Panc1 (cell line): ENCODE data around the gene MICALL2. TPM values are rescaled to one million over a fixed set of nuclear protein-coding genes. Genes with fewer than 3 reads are reported as not detected.

Experiments
- ATAC-seq: fragments of 200-7000 bp; cut with Tn5 transposase; 2 replicates; pipeline ENCODE4 v1.9.1; 2020; ENCODE audit warnings: mild to moderate bottlenecking, moderate library complexity
- BruUV-seq: library from RNA; stranded (reverse); fragments of 400-500 nt; replicated peaks from 2 replicates; lab custom pipeline; 2021; lab: Mats Ljungman, UMichigan
- CTCF ChIA-PET: fragments of 300-600 bp; sonication (Branson Sonifier 250); formaldehyde crosslinking; loops from one replicate; lab custom pipeline; 2022; ENCODE audit warnings: antibody characterized with exemption; lab: Charles Lee
- POLR2A ChIA-PET: fragments of 300-600 bp; sonication (Branson Sonifier 250); formaldehyde crosslinking; loops from one replicate; lab custom pipeline; 2022; ENCODE audit warnings: antibody characterized with exemption; lab: Charles Lee
- DNase-seq: peaks from one replicate; pipeline ENCODE4 v3.0.0-alpha.2; 2010; ENCODE audit warnings: low read depth, low spot score
- H3K27ac ChIP-seq: 2 replicates; pipeline ENCODE4 v1.5.1; 2011; ENCODE audit warnings: mild to moderate bottlenecking, low read length, inconsistent platforms
- H3K27me3 ChIP-seq: fragments of 200-500 bp; sonication (Bioruptor generic); 2 replicates; pipeline ENCODE4 v1.6.0; 2014; ENCODE audit warnings: low read length, inconsistent platforms; ENCODE audit not compliant: control insufficient read depth, insufficient read depth
- H3K36me3 ChIP-seq: fragments of 200-500 bp; sonication (Bioruptor generic); 2 replicates; pipeline ENCODE4 v1.5.1; 2014; ENCODE audit warnings: inconsistent platforms, mild to moderate bottlenecking, low read length, moderate library complexity; ENCODE audit not compliant: control insufficient read depth, insufficient read depth
- H3K4me1 ChIP-seq: 2 replicates; pipeline ENCODE4 v1.5.1; 2011; ENCODE audit warnings: inconsistent platforms, mild to moderate bottlenecking, low read length, moderate library complexity; ENCODE audit not compliant: control insufficient read depth, insufficient read depth
- H3K4me3 ChIP-seq, 2 experiments: 2 replicates each; pipeline ENCODE4 v1.5.1; 2011 to 2012; ENCODE audit warnings: low read depth in 2 of 2, low read length in 2 of 2, mild to moderate bottlenecking in 2 of 2, inconsistent platforms in 1 of 2, moderate library complexity in 1 of 2
- H3K9me3 ChIP-seq: fragments of 200-500 bp; sonication (Bioruptor generic); 2 replicates; pipeline ENCODE4 v1.5.1; 2014; ENCODE audit warnings: low read depth, mild to moderate bottlenecking, inconsistent platforms, low read length, moderate library complexity; ENCODE audit not compliant: control insufficient read depth, insufficient read depth
- CTCF ChIP-seq: fragments of 450-650 bp; IDR thresholded peaks from 2 replicates; pipeline ENCODE4 v1.5.1; 2017; ENCODE audit warnings: mild to moderate bottlenecking
- POLR2AphosphoS5 ChIP-seq: IDR thresholded peaks from 2 replicates; pipeline ENCODE4 v1.6.1; 2012; ENCODE audit warnings: mild to moderate bottlenecking, low read depth, low read length, moderate library complexity
- REST ChIP-seq, 2 experiments: IDR thresholded peaks; 2 replicates each; pipeline ENCODE4 v1.6.1; 2011 to 2012; ENCODE audit warnings: low read depth in 2 of 2, control low read depth in 1 of 2, low read length in 1 of 2, mild to moderate bottlenecking in 1 of 2, moderate library complexity in 1 of 2; ENCODE audit not compliant: insufficient read depth in 1 of 2
- SIN3A ChIP-seq: IDR thresholded peaks from 2 replicates; pipeline ENCODE4 v1.6.1; 2012; ENCODE audit warnings: low read depth, mild to moderate bottlenecking, low read length, moderate library complexity, borderline replicate concordance; ENCODE audit not compliant: insufficient read depth
- TCF7L2 ChIP-seq: IDR thresholded peaks from 2 replicates; pipeline ENCODE4 v1.6.1; 2011; ENCODE audit warnings: mild to moderate bottlenecking, low read depth, low read length, inconsistent platforms
- in situ Hi-C: cut with HindIII; loops from 2 replicates; pipeline ENCODE4 v1.10.0; 2016; ENCODE audit warnings: low sequenced_read_pairs, low pct_unique_long_range_greater_than_20kb
- intact Hi-C: fragments of 100-400 bp; cut with micrococcal nuclease; formaldehyde crosslinking; loops from one replicate; pipeline ENCODE4 v1.10.0; 2022; ENCODE audit not compliant: unreplicated experiment
- total RNA-seq: library from RNA; stranded (reverse); gene quantifications from one replicate; pipeline ENCODE4 v1.2.1, GENCODE V29; 2021; ENCODE audit not compliant: unreplicated experiment

MICALL2 gene
- total RNA-seq, 1 experiment from 2014 or later: 144 TPM

- POLR2A ChIA-PET: no interaction called here
- no peak overlapping the region for H3K27ac ChIP-seq
- H3K4me3 ChIP-seq: no peak overlapping the region
- in situ Hi-C loops (no loop called here), intact Hi-C loops (no loop called here)
- H3K36me3 ChIP-seq: peaks cover 3% of the 10 kb centered on the region
- no peaks in the 10 kb centered on the region for H3K9me3 ChIP-seq
- DNase-seq (no peak), ATAC-seq (no peak)
- H3K27me3 ChIP-seq: no peaks in the 10 kb centered on the region
- no peaks in the 10 kb centered on the region for H3K4me1 ChIP-seq
- CTCF ChIA-PET: no interaction called here
- TF ChIP-seq CTCF (no peak), REST (IDR thresholded peaks at IDR 0.05; ENCODE audit: insufficient read depth in 1 of 2, low read depth in 2 of 2, low read length in 1 of 2) (no peak), TCF7L2 (no peak), SIN3A (no peak), POLR2AphosphoS5 (no peak)
- BruUV-seq: no TSS peak
Observed at GRCh38 chr7:1483079-1483478, 23.8 kb upstream of the MICALL2 start.

- TF ChIP-seq REST (IDR thresholded peaks at IDR 0.05; ENCODE audit: insufficient read depth in 1 of 2, low read depth in 2 of 2, low read length in 1 of 2) (no peak), TCF7L2 (no peak), CTCF (no peak), SIN3A (no peak), POLR2AphosphoS5 (no peak)
- CTCF ChIA-PET: no interaction called here
- Histone ChIP-seq H3K27ac (no peak overlapping the region), H3K36me3 (peaks cover 3% of the 10 kb centered on the region), H3K4me3 (no peak overlapping the region), H3K9me3 (no peaks in the 10 kb centered on the region), H3K27me3 (no peaks in the 10 kb centered on the region), H3K4me1 (no peaks in the 10 kb centered on the region)
- no TSS peak for BruUV-seq
- intact Hi-C loops (no loop called here), in situ Hi-C loops (no loop called here)
- no peak for DNase-seq
- no peak for ATAC-seq
- POLR2A ChIA-PET: no interaction called here
Observed at GRCh38 chr7:1481300-1481699, 22.0 kb upstream of the MICALL2 start.
